ENCODE measurements around the gene MRPL36. TPM values are rescaled to one million over a fixed set of nuclear protein-coding genes. Genes with fewer than 3 reads are reported as not detected.

The MRPL36 gene
- total and polyA plus RNA-seq, 9 of the 15 experiments (the other 6 are each of a cell fraction or from before 2014, with no cell fraction given) = 78.3 to 557 (median 124) TPM

- Histone ChIP-seq H3K4me1 (replicated peaks in 1 of 2; ENCODE audit: control insufficient read depth in 2 of 2, insufficient read depth in 2 of 2, low read length in 2 of 2) (peaks cover 0 to 7% of the 10 kb centered on the region in 2 experiments; a peak in 1 of 5 replicates), H3K9me1 (ENCODE audit: control insufficient read depth, insufficient read depth, low read length) (peaks cover 4% of the 10 kb centered on the region), H3K79me2 (ENCODE audit: control insufficient read depth, insufficient read depth, low read length) (peaks cover 72% of the 10 kb centered on the region), H3K9me3 (replicated peaks; ENCODE audit: control insufficient read depth, insufficient read depth, low read depth, low read length) (no peaks in the 10 kb centered on the region), H3K27me3 (ENCODE audit: control insufficient read depth in 2 of 2, insufficient read depth in 2 of 2, low read length in 2 of 2) (no peaks in the 10 kb centered on the region), H3K9ac (ENCODE audit: insufficient read depth in 1 of 2, low read depth in 2 of 2, low read length in 2 of 2) (no peak overlapping the region), H3K4me3 (no peak overlapping the region), H3K36me3 (ENCODE audit: control insufficient read depth, insufficient read depth, low read length) (peaks cover 100% of the 10 kb centered on the region), H4K20me1 (replicated peaks; ENCODE audit: control insufficient read depth, insufficient read depth, low read length) (no peaks in the 10 kb centered on the region; the same call in 1 of the 2 replicates), H2AFZ (ENCODE audit: low read depth, low read length) (no peak overlapping the region), H3K27ac (ENCODE audit: extremely low read depth, low read depth, low read length) (no peak overlapping the region), H3K4me2 (ENCODE audit: insufficient read depth, low read length) (no peak overlapping the region)
- ChIA-PET CTCF (ENCODE audit: low intra/inter-chr PET ratio) (interaction anchor here (0.7 kb wide), 1 partner anchor 22 kb away, joined by 3 read pairs; no protein-coding TSS in a partner anchor), POLR2A (interaction anchor here (1.4 to 1.5 kb wide), 2 partner anchors 9 to 10 kb away, joined by 3 to 4 read pairs; partner anchors contain the start of gene NDUFS6)
- no peak for TF ChIP-seq NFYB (IDR thresholded peaks at IDR 0.05; ENCODE audit: extremely low read depth, insufficient read length)
- no peak for TF ChIP-seq TFAP4 (CRISPR knock-in tag; IDR thresholded peaks at IDR 0.05; ENCODE audit: borderline replicate concordance)
- TF ChIP-seq ZNF583 (CRISPR knock-in tag; IDR thresholded peaks at IDR 0.05) = no peak
- no peak for TF ChIP-seq ZNF280A (IDR thresholded peaks at IDR 0.05; ENCODE audit: low read depth, partially characterized antibody)
- TF ChIP-seq ZNF3 (CRISPR knock-in tag; IDR thresholded peaks at IDR 0.05) = no peak
- no peak for TF ChIP-seq AFF4 (CRISPR knock-in tag; IDR thresholded peaks at IDR 0.05)
- no peak for TF ChIP-seq FOXM1 (IDR thresholded peaks at IDR 0.05; ENCODE audit: low read depth)
- no peak for TF ChIP-seq FOXM1 (CRISPR knock-in tag; IDR thresholded peaks at IDR 0.05; ENCODE audit: low read depth)
- 94% methylated on average over 10 of the region's 10 CpGs for WGBS (ENCODE audit: insufficient coverage, low coverage, missing lambda C conversion rate)
- ATAC-seq (no peak), FAIRE-seq (peak; percentile 51), DNase-seq (ENCODE audit: extremely low read depth in 1 of 4, low spot score in 3 of 4) (no peak)
- intact Hi-C loops (cut with micrococcal nuclease) (no loop called here), in situ Hi-C loops (cut with MboI) (no loop called here)
- BruUV-seq (replicated peaks) = no TSS peak
Measured at GRCh38 chr5:1810581-1811101, 11.0 kb upstream of the MRPL36 start.

Measured in K562 (cell line).